BJ (cell line): Measurements from ENCODE around the gene CPPED1. TPM values are rescaled to one million over a fixed set of nuclear protein-coding genes. Genes with fewer than 3 reads are reported as not detected.

Experiments
- CTCF ChIA-PET: fragments of 350-600 bp; formaldehyde crosslinking; extraction: SDS; loops from one replicate; lab custom pipeline; 2021; ENCODE audit warnings: antibody characterized with exemption, inconsistent platforms; lab: Yijun Ruan, JAX
- POLR2A ChIA-PET: fragments of 300-600 bp; sonication (Branson Sonifier 250); formaldehyde crosslinking; extraction: SDS; loops from one replicate; lab custom pipeline; 2021; ENCODE audit warnings: antibody characterized with exemption; lab: Charles Lee
- DNase-seq: peaks from one replicate; pipeline ENCODE4 v3.0.0-alpha.2; 2011; ENCODE audit warnings: low read depth
- H3K27me3 ChIP-seq: 2 replicates; pipeline ENCODE4 v1.6.0; 2011; ENCODE audit warnings: low read length; ENCODE audit not compliant: control insufficient read depth, insufficient read depth
- H3K36me3 ChIP-seq: 2 replicates; pipeline ENCODE4 v1.5.1; 2011; ENCODE audit warnings: low read length; ENCODE audit not compliant: control insufficient read depth, insufficient read depth
- H3K4me3 ChIP-seq: 2 replicates; pipeline ENCODE4 v1.5.1; 2011; ENCODE audit warnings: low read depth, mild to moderate bottlenecking, control low read depth, low read length
- CTCF ChIP-seq: IDR thresholded peaks from 2 replicates; pipeline ENCODE4 v1.5.1; 2011; ENCODE audit warnings: low read depth, mild to moderate bottlenecking, control low read depth, inconsistent platforms, low read length, moderate library complexity; ENCODE audit not compliant: insufficient read depth
- polyA plus RNA-seq: library from polyadenylated mRNA; depleted of rRNA; stranded (reverse); fragments of >200 nt; gene quantifications from 2 replicates; pipeline ENCODE4 v1.2.3, GENCODE V29; 2011

Gene CPPED1
- polyA plus RNA-seq, 1 experiment: 24.1 TPM

GRCh38 chr16:12614662-12615278, 188.9 kb downstream of the CPPED1 start:
- no peak overlapping the region for H3K4me3 ChIP-seq
- POLR2A ChIA-PET: no interaction called here
- no peak for TF ChIP-seq CTCF
- no peaks in the 10 kb centered on the region for H3K36me3 ChIP-seq
- DNase-seq: no peak
- no peaks in the 10 kb centered on the region for H3K27me3 ChIP-seq
- CTCF ChIA-PET: interaction anchor here (1.3 kb wide), 1 partner anchor 41 kb away, joined by 3 read pairs; no protein-coding TSS in a partner anchor

GRCh38 chr16:12613992-12614661, 189.6 kb downstream of the CPPED1 start:
- no peaks in the 10 kb centered on the region for H3K36me3 ChIP-seq
- DNase-seq: no peak
- CTCF ChIA-PET: interaction anchor here (1.3 kb wide), 1 partner anchor 41 kb away, joined by 3 read pairs; no protein-coding TSS in a partner anchor
- TF ChIP-seq CTCF: no peak
- POLR2A ChIA-PET: no interaction called here
- no peaks in the 10 kb centered on the region for H3K27me3 ChIP-seq
- no peak overlapping the region for H3K4me3 ChIP-seq

GRCh38 chr16:12613131-12613991, 190.3 kb downstream of the CPPED1 start:
- CTCF ChIA-PET: interaction anchor here (1.3 kb wide), 1 partner anchor 40 kb away, joined by 3 read pairs; no protein-coding TSS in a partner anchor
- POLR2A ChIA-PET: no interaction called here
- no peaks in the 10 kb centered on the region for H3K27me3 ChIP-seq
- H3K36me3 ChIP-seq: no peaks in the 10 kb centered on the region
- TF ChIP-seq CTCF: no peak
- peak; percentile 2 for DNase-seq
- H3K4me3 ChIP-seq: no peak overlapping the region

- no peaks in the 10 kb centered on the region for H3K36me3 ChIP-seq
- no peak overlapping the region for H3K4me3 ChIP-seq
- TF ChIP-seq CTCF: no peak
- no peaks in the 10 kb centered on the region for H3K27me3 ChIP-seq
- no peak for DNase-seq
- CTCF ChIA-PET: interaction anchor here (0.7 kb wide), 1 partner anchor 34 kb away, joined by 3 read pairs; no protein-coding TSS in a partner anchor
- POLR2A ChIA-PET: no interaction called here
Measured at GRCh38 chr16:12612598-12613101, 191.0 kb downstream of the CPPED1 start.
